GM21447 (cell line): ENCODE results near the gene GNG12.

ENCODE experiments used
- ATAC-seq: cut with Tn5 transposase; IDR thresholded peaks from one replicate; pipeline ENCODE4 v1.9.1; 2021; ENCODE audit not compliant: unreplicated experiment

Gene GNG12

DNA sequence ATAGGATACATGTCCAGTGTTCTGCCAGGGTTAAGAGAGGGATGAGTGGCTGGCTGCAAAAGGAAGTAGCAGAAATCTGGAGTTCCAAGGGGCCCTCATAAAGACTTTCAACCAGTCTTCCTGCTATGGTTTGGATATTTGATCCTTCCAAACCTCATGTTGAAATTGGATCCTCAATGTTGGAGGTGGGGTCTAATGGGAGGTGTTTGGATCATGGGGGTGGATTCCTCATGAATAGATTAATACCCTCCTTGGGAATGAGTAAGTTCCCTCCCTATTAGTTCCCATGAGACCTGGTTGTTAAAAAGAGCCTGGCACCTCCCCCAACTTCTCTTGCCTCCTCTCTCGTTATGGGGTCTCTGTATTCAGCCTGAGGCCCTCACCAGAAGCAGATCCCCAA lies 10.1 kb upstream of the GNG12 start:
- ATAC-seq, result no peak

- no peak for ATAC-seq
Observed at GRCh38 chr1:67840449-67840848, 7.2 kb upstream of the GNG12 start.

DNA sequence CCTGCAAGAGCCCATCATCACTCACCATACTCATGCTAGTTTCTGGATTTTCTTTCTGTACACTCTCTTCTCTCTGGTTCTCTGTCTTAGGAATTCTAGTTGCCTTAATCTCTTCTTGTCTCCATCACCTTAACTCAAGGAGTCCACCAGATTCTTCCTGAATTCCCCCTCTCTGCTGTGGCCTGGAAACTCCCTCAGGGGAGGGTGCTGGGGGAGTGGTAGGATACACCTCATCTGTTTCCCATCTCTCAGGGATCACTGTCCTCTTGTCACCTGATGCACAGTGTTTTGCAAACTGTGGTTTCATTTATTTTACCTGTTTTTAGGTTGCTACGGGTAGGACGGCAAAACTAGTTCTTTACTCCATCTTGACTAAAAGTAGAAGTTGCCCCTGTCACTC lies 6.6 kb upstream of the GNG12 start:
- no peak for ATAC-seq

- ATAC-seq, result no peak
Observed at GRCh38 chr1:67838180-67838910, 5.1 kb upstream of the GNG12 start.

DNA sequence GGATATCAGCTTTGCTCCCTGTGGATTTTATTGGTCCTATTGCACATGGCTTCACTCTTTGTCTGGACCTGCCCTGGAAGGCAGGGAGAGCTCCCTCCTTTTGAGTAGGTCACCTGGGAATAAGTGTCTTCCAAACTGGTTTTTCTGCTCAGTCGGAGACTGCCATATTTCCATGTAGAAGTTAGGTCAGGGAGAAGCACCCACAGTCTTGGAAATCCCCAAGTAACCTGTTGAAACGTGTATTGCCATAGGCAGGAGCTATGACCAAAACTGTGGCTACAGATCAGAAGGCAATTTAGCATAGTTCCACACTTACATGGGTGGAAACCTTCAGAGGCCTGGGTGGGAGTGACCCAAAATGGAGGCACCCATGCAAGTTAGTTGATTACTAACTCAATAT lies 3.5 kb upstream of the GNG12 start:
- ATAC-seq, result no peak

- ATAC-seq, result no peak
Observed at GRCh38 chr1:67835663-67836452, 2.6 kb upstream of the GNG12 start.

- no peak for ATAC-seq
Observed at GRCh38 chr1:67834246-67834877, 1.1 kb upstream of the GNG12 start.

DNA sequence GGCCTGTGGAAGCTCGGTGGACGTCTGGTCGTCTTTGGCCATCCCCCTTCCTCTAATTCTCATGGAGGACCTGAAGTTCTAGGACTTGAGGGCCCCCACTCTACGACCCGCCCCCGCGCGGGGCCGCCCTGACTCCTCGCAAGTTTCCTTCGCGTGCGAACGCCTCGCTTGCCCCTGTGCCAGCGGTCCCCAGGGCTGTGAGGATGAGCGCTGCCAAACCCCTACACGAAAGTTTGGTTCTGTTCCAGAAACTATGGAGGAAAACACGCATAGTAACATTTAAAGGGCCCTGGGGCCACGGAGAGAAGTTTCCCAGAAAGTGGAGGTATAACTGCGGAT lies 304 bp upstream of the GNG12 start:
- ATAC-seq, result no peak

- ATAC-seq, result no peak
Observed at GRCh38 chr1:67831850-67832513, 1.3 kb downstream of the GNG12 start.

DNA sequence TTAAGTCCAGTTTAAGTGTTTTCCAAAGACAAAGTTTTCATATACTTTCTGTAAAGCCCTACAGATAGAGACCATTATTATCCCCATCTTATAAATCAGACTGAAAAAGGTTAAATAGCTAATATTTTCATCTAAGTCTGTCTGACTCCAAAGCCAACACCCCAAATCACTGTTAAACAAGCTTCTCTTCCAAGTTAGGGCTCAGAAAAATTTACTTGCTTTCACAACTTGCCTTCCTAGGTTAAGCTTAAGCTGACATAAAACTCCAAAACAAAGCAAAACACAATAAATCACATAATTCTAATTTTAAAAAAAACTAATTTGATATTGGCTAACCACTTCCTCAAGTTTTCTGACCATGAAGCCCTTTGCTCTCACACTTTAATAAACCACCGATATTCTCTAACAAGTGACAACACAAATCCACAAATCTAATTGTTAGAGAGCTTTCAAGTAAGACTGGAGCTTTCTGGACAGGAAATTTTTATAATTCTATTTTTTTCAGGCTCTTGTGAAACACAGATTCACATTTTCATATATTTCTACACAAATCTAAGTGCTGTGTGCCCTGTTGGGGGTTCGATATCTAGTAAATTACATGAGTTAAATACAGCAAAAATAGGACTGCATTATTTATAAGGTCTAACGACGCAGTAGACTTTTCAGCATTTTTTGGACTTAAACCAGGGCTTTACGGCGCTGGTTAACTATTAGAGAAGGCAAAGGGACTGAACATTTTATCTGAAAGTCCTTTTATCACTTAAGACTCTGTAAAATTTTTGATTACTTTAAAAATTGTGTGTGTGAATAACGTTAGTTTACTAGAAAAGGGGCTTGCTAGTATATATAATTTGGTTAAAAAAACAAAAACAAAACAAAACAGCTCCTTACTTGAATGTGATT lies 2.1 kb downstream of the GNG12 start:
- no peak for ATAC-seq

GRCh38 chr1:67830226-67830625 lies 3.0 kb downstream of the GNG12 start:
- ATAC-seq, result no peak

GRCh38 chr1:67827688-67828087 lies 5.6 kb downstream of the GNG12 start:
- ATAC-seq, result no peak

DNA sequence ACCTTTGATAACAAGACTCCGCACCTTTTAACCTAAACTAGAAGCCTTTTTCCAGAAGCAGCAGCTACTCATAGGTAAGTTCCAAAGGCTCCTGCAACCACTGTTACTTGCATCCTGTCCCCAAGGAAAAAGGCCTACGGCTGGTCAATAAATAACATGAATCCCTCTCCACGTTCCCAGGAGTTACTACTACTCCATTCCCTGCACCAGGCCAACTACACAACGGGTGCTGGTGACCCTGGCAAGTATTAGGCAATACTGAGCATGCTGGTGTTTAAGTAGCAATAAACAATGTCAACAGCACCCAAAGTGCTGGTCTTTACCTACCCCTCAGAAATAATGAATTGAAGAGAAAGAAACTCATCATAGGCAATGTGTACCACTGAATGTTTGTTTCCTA lies 7.7 kb downstream of the GNG12 start:
- ATAC-seq, result no peak

- ATAC-seq, result no peak
Observed at GRCh38 chr1:67824766-67825165, 8.5 kb downstream of the GNG12 start.

- no peak for ATAC-seq
Observed at GRCh38 chr1:67823615-67824014, 9.7 kb downstream of the GNG12 start.

GRCh38 chr1:67821263-67821662 lies 12.0 kb downstream of the GNG12 start:
- ATAC-seq, result no peak

GRCh38 chr1:67818725-67819301 lies 14.5 kb downstream of the GNG12 start:
- ATAC-seq, result no peak

DNA sequence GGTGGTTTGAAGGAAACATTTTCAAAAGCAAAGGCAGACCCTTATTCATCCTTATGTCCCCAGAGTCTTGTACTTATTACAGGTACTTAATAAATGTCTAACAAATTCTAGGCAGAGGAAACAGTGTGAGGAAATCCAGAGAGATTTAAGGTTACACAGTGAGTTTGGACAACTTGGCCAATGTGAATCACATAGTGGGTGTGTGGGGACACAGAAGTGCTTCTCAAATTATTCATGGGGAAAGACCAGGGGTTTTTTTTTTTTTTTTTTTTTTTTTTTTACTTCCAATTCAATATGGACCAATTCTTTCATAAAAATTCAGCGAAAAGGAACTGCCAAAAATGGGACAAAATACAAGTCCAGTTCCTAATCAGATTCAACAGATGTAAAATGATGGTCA lies 15.1 kb downstream of the GNG12 start:
- no peak for ATAC-seq

- no peak for ATAC-seq
Observed at GRCh38 chr1:67817319-67817718, 15.9 kb downstream of the GNG12 start.

DNA sequence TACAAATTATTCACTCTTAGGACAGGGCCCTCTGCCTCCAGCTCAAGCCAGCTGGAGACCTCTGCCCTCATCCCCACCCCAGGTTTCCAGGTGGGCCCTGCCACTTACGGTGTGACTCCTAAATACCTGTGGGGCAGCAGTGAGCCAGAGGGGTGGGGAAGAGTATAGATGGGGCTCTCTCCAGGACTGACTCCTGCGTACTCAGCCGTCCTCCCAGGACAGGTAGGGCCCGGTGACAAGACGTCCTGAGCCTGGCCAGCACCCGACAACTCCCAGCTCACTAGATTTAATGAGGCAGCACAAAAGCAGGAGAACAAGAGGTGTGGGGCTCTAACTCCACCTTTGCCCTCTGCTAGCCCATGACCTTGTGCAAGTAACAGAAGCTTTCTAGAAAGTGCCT lies 16.8 kb downstream of the GNG12 start:
- no peak for ATAC-seq
